GM23338 (cell line): ENCODE data around the gene C5orf24. TPM values are rescaled to one million over a fixed set of nuclear protein-coding genes. Genes with fewer than 3 reads are reported as not detected.

Experiments used
- ATAC-seq: fragments of 200-7000 bp; cut with Tn5 transposase; 3 replicates; pipeline ENCODE4 v1.9.1; 2020
- DNase-seq: peaks from one replicate; pipeline ENCODE4 v3.0.0-alpha.2; 2015; ENCODE audit warnings: low spot score
- H2AFZ ChIP-seq: fragments of 200-600 bp; sonication (generic); 2 replicates; pipeline ENCODE4 v1.8.0; 2016; ENCODE audit warnings: antibody characterized with exemption, mild to moderate bottlenecking, moderate library complexity
- H3F3A ChIP-seq: fragments of 200-600 bp; sonication (generic); replicated peaks from 2 replicates; pipeline ENCODE4 v1.8.0; 2017; ENCODE audit warnings: antibody characterized with exemption, mixed run types, low read depth
- H3K27ac ChIP-seq: fragments of 200-600 bp; sonication (generic); 2 replicates; pipeline ENCODE4 v1.6.1; 2016; ENCODE audit warnings: low read depth
- H3K27me3 ChIP-seq: fragments of 200-600 bp; sonication (generic); 2 replicates; pipeline ENCODE4 v1.8.0; 2016; ENCODE audit warnings: mild to moderate bottlenecking, mixed run types, moderate library complexity; ENCODE audit not compliant: insufficient read depth
- H3K36me3 ChIP-seq: fragments of 200-600 bp; sonication (generic); 2 replicates; pipeline ENCODE4 v1.8.0; 2016; ENCODE audit warnings: mild to moderate bottlenecking; ENCODE audit not compliant: insufficient read depth
- H3K4me1 ChIP-seq: fragments of 200-600 bp; sonication (generic); 2 replicates; pipeline ENCODE4 v1.8.0; 2016; ENCODE audit warnings: mild to moderate bottlenecking, moderate library complexity; ENCODE audit not compliant: insufficient read depth
- H3K4me2 ChIP-seq: fragments of 200-600 bp; sonication (generic); 2 replicates; pipeline ENCODE4 v1.7.1; 2017; ENCODE audit warnings: mixed run types
- H3K4me3 ChIP-seq: fragments of 200-600 bp; sonication (generic); 2 replicates; pipeline ENCODE4 v1.6.1; 2016; ENCODE audit warnings: mixed run types
- H3K79me2 ChIP-seq: fragments of 200-600 bp; sonication (generic); replicated peaks from 2 replicates; pipeline ENCODE4 v1.8.0; 2017; ENCODE audit warnings: mild to moderate bottlenecking; ENCODE audit not compliant: insufficient read depth
- H3K9me2 ChIP-seq: fragments of 200-600 bp; sonication (generic); 2 replicates; pipeline ENCODE4 v1.8.0; 2017; ENCODE audit not compliant: insufficient read depth
- H4K20me1 ChIP-seq: fragments of 200-600 bp; sonication (generic); replicated peaks from 2 replicates; pipeline ENCODE4 v1.8.0; 2017; ENCODE audit warnings: mild to moderate bottlenecking; ENCODE audit not compliant: insufficient read depth
- H3K27ac Mint-ChIP-seq: 2 replicates; pipeline ENCODE4 v1.8.0; 2020; ENCODE audit warnings: inconsistent platforms, mild to moderate bottlenecking, moderate library complexity, mixed read lengths
- H3K27me3 Mint-ChIP-seq: 3 replicates; pipeline ENCODE4 v1.8.0; 2022; ENCODE audit warnings: low read depth, mild to moderate bottlenecking, moderate library complexity, mixed read lengths, inconsistent platforms; ENCODE audit not compliant: insufficient read depth, poor library complexity
- H3K36me3 Mint-ChIP-seq: 3 replicates; pipeline ENCODE4 v1.8.0; 2021; ENCODE audit warnings: low read depth, mild to moderate bottlenecking, inconsistent platforms, moderate library complexity, mixed read lengths
- H3K4me1 Mint-ChIP-seq: 3 replicates; pipeline ENCODE4 v1.8.0; 2020; ENCODE audit warnings: mild to moderate bottlenecking, inconsistent platforms, mixed read lengths
- H3K4me3 Mint-ChIP-seq: 3 replicates; pipeline ENCODE4 v1.8.0; 2021; ENCODE audit warnings: moderate library complexity, mild to moderate bottlenecking, inconsistent platforms, mixed read lengths
- H3K9me3 Mint-ChIP-seq: 3 replicates; pipeline ENCODE4 v1.8.0; 2020; ENCODE audit warnings: moderate library complexity, mild to moderate bottlenecking, inconsistent platforms, mixed read lengths
- CREB1 ChIP-seq: fragments of 250-450 bp; sonication (Bioruptor Pico); IDR thresholded peaks from 2 replicates; pipeline ENCODE4 v1.5.0; 2020; ENCODE audit warnings: low read depth, mild to moderate bottlenecking, moderate library complexity
- EZH2 ChIP-seq: fragments of 200-600 bp; sonication (generic); IDR thresholded peaks from one replicate; pipeline ENCODE4 v1.8.0; 2017; ENCODE audit warnings: antibody characterized with exemption, mild to moderate bottlenecking, low read depth; ENCODE audit not compliant: unreplicated experiment
- EZH2phosphoT487 ChIP-seq: fragments of 200-600 bp; sonication (generic); IDR thresholded peaks from one replicate; pipeline ENCODE4 v1.8.1; 2018; ENCODE audit warnings: antibody characterized with exemption; ENCODE audit not compliant: unreplicated experiment
- JUNB ChIP-seq: IDR thresholded peaks from one replicate; pipeline ENCODE4 v1.6.1; 2016; ENCODE audit warnings: antibody characterized with exemption; ENCODE audit not compliant: unreplicated experiment
- NANOG ChIP-seq: IDR thresholded peaks from 2 replicates; pipeline ENCODE4 v1.6.1; 2016; ENCODE audit warnings: antibody characterized with exemption, borderline replicate concordance
- POLR2AphosphoS5 ChIP-seq: IDR thresholded peaks from 2 replicates; pipeline ENCODE4 v1.6.1; 2016; ENCODE audit warnings: antibody characterized with exemption, low read depth
- STAT1 ChIP-seq: IDR thresholded peaks from one replicate; pipeline ENCODE4 v1.6.1; 2016; ENCODE audit warnings: antibody characterized with exemption; ENCODE audit not compliant: unreplicated experiment
- ZNF114 ChIP-seq: fragments of 250-450 bp; sonication (Bioruptor Pico); IDR thresholded peaks from 2 replicates; pipeline ENCODE4 v1.5.0; 2020; ENCODE audit warnings: mild to moderate bottlenecking, moderate library complexity
- ZNF331 ChIP-seq: fragments of 250-450 bp; sonication (Bioruptor Pico); IDR thresholded peaks from 2 replicates; pipeline ENCODE4 v1.5.0; 2020; ENCODE audit warnings: low read depth, mild to moderate bottlenecking, moderate library complexity
- polyA plus RNA-seq: library from polyadenylated mRNA; unstranded; fragments of >200 nt; fragmentation: Nextera tagmentation; extraction: Ambion mirVana; gene quantifications from 2 replicates; pipeline ENCODE4 v1.2.1, GENCODE V29; 2016
- total RNA-seq: library from RNA; depleted of rRNA; stranded (reverse); fragments of >200 nt; shearing (Covaris generic); gene quantifications from 2 replicates; pipeline ENCODE4 v1.2.3, GENCODE V29; 2014
- TF ChIP-seq, protein P1 (sequence below), 2 experiments: fragments of 200-600 bp in 1 of 2; sonication (generic) in 1 of 2; conservative IDR thresholded peaks; 2 replicates each; pipeline versions ENCODE4 v1.5.1 to v1.6.1; 2016 to 2017; ENCODE audit warnings: antibody characterized with exemption in 2 of 2, low read depth in 2 of 2, mild to moderate bottlenecking in 2 of 2, moderate library complexity in 1 of 2
- TF ChIP-seq, protein P2 (sequence below): fragments of 250-450 bp; sonication (Bioruptor Pico); IDR thresholded peaks from 2 replicates; pipeline ENCODE4 v1.5.0; 2020; ENCODE audit warnings: mild to moderate bottlenecking, moderate library complexity
- TF ChIP-seq, protein P3 (sequence below): IDR thresholded peaks from one replicate; pipeline ENCODE4 v1.6.1; 2018; ENCODE audit warnings: antibody characterized with exemption; ENCODE audit not compliant: unreplicated experiment
- TF ChIP-seq, protein P4 (sequence below): IDR thresholded peaks from 2 replicates; pipeline ENCODE4 v1.6.1; 2016; ENCODE audit warnings: antibody characterized with exemption

C5orf24 gene
- total and polyA plus RNA-seq, 2 experiments from 2014 or later: 14.6 to 21.1 TPM

DNA sequence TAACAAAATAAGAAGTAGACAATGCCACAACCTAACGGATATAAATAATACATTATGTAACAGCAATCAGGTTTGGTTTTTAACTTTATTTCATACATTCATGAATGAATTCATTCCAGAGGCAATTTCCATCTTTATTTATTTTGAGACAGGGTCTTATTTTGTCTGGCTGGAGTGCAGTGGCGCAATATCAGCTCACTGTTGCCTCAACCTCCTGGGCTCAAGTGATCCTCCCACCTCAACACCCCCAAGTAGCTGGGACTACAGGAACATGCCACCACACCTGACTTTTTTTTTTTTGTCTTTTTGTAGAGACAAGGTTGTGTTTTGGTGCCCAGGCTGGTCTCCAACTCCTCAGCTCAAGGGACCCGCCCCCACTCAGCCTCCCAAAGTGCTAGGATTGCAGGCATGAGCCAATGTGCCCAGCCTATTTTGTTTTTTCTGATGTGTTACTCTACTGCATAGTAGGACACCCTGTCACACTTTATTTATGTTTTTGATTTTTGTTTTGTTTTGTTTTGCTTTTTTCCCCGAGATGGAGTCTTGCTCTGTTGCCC, 26.3 kb upstream of the C5orf24 start:
- TF ChIP-seq ZNF331 (no peak), POLR2AphosphoS5 (no peak), CREB1 (CRISPR knock-in tag) (no peak), EZH2 (no peak), STAT1 (no peak), EZH2phosphoT487 (no peak), JUNB (no peak), NANOG (no peak), ZNF114 (CRISPR knock-in tag) (no peak)
- TF ChIP-seq, protein P1, sequence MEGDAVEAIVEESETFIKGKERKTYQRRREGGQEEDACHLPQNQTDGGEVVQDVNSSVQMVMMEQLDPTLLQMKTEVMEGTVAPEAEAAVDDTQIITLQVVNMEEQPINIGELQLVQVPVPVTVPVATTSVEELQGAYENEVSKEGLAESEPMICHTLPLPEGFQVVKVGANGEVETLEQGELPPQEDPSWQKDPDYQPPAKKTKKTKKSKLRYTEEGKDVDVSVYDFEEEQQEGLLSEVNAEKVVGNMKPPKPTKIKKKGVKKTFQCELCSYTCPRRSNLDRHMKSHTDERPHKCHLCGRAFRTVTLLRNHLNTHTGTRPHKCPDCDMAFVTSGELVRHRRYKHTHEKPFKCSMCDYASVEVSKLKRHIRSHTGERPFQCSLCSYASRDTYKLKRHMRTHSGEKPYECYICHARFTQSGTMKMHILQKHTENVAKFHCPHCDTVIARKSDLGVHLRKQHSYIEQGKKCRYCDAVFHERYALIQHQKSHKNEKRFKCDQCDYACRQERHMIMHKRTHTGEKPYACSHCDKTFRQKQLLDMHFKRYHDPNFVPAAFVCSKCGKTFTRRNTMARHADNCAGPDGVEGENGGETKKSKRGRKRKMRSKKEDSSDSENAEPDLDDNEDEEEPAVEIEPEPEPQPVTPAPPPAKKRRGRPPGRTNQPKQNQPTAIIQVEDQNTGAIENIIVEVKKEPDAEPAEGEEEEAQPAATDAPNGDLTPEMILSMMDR (conservative IDR thresholded peaks at IDR 0.05; ENCODE audit: low read depth in 2 of 2): no peak
- TF ChIP-seq, protein P2, sequence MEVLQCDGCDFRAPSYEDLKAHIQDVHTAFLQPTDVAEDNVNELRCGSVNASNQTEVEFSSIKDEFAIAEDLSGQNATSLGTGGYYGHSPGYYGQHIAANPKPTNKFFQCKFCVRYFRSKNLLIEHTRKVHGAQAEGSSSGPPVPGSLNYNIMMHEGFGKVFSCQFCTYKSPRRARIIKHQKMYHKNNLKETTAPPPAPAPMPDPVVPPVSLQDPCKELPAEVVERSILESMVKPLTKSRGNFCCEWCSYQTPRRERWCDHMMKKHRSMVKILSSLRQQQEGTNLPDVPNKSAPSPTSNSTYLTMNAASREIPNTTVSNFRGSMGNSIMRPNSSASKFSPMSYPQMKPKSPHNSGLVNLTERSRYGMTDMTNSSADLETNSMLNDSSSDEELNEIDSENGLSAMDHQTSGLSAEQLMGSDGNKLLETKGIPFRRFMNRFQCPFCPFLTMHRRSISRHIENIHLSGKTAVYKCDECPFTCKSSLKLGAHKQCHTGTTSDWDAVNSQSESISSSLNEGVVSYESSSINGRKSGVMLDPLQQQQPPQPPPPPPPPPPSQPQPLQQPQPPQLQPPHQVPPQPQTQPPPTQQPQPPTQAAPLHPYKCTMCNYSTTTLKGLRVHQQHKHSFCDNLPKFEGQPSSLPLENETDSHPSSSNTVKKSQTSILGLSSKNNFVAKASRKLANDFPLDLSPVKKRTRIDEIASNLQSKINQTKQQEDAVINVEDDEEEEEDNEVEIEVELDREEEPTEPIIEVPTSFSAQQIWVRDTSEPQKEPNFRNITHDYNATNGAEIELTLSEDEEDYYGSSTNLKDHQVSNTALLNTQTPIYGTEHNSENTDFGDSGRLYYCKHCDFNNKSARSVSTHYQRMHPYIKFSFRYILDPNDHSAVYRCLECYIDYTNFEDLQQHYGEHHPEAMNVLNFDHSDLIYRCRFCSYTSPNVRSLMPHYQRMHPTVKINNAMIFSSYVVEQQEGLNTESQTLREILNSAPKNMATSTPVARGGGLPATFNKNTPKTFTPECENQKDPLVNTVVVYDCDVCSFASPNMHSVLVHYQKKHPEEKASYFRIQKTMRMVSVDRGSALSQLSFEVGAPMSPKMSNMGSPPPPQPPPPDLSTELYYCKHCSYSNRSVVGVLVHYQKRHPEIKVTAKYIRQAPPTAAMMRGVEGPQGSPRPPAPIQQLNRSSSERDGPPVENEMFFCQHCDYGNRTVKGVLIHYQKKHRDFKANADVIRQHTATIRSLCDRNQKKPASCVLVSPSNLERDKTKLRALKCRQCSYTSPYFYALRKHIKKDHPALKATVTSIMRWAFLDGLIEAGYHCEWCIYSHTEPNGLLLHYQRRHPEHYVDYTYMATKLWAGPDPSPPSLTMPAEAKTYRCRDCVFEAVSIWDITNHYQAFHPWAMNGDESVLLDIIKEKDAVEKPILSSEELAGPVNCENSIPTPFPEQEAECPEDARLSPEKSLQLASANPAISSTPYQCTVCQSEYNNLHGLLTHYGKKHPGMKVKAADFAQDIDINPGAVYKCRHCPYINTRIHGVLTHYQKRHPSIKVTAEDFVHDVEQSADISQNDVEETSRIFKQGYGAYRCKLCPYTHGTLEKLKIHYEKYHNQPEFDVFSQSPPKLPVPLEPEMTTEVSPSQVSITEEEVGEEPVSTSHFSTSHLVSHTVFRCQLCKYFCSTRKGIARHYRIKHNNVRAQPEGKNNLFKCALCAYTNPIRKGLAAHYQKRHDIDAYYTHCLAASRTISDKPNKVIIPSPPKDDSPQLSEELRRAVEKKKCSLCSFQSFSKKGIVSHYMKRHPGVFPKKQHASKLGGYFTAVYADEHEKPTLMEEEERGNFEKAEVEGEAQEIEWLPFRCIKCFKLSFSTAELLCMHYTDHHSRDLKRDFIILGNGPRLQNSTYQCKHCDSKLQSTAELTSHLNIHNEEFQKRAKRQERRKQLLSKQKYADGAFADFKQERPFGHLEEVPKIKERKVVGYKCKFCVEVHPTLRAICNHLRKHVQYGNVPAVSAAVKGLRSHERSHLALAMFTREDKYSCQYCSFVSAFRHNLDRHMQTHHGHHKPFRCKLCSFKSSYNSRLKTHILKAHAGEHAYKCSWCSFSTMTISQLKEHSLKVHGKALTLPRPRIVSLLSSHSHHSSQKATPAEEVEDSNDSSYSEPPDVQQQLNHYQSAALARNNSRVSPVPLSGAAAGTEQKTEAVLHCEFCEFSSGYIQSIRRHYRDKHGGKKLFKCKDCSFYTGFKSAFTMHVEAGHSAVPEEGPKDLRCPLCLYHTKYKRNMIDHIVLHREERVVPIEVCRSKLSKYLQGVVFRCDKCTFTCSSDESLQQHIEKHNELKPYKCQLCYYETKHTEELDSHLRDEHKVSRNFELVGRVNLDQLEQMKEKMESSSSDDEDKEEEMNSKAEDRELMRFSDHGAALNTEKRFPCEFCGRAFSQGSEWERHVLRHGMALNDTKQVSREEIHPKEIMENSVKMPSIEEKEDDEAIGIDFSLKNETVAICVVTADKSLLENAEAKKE: no peak
- TF ChIP-seq, protein P3, sequence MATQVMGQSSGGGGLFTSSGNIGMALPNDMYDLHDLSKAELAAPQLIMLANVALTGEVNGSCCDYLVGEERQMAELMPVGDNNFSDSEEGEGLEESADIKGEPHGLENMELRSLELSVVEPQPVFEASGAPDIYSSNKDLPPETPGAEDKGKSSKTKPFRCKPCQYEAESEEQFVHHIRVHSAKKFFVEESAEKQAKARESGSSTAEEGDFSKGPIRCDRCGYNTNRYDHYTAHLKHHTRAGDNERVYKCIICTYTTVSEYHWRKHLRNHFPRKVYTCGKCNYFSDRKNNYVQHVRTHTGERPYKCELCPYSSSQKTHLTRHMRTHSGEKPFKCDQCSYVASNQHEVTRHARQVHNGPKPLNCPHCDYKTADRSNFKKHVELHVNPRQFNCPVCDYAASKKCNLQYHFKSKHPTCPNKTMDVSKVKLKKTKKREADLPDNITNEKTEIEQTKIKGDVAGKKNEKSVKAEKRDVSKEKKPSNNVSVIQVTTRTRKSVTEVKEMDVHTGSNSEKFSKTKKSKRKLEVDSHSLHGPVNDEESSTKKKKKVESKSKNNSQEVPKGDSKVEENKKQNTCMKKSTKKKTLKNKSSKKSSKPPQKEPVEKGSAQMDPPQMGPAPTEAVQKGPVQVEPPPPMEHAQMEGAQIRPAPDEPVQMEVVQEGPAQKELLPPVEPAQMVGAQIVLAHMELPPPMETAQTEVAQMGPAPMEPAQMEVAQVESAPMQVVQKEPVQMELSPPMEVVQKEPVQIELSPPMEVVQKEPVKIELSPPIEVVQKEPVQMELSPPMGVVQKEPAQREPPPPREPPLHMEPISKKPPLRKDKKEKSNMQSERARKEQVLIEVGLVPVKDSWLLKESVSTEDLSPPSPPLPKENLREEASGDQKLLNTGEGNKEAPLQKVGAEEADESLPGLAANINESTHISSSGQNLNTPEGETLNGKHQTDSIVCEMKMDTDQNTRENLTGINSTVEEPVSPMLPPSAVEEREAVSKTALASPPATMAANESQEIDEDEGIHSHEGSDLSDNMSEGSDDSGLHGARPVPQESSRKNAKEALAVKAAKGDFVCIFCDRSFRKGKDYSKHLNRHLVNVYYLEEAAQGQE: no peak
- TF ChIP-seq, protein P4, sequence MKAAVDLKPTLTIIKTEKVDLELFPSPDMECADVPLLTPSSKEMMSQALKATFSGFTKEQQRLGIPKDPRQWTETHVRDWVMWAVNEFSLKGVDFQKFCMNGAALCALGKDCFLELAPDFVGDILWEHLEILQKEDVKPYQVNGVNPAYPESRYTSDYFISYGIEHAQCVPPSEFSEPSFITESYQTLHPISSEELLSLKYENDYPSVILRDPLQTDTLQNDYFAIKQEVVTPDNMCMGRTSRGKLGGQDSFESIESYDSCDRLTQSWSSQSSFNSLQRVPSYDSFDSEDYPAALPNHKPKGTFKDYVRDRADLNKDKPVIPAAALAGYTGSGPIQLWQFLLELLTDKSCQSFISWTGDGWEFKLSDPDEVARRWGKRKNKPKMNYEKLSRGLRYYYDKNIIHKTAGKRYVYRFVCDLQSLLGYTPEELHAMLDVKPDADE: no peak
- Mint-ChIP-seq H3K27me3 (no peaks in the 10 kb centered on the region), H3K4me1 (no peaks in the 10 kb centered on the region), H3K36me3 (peaks cover 86% of the 10 kb centered on the region), H3K9me3 (no peaks in the 10 kb centered on the region), H3K27ac (no peak overlapping the region), H3K4me3 (no peak overlapping the region)
- DNase-seq (no peak), ATAC-seq (no peak)
- Histone ChIP-seq H3K27me3 (no peaks in the 10 kb centered on the region), H3K9me2 (no peaks in the 10 kb centered on the region), H2AFZ (no peak overlapping the region), H3K4me3 (no peak overlapping the region), H3K79me2 (no peaks in the 10 kb centered on the region), H3K36me3 (peaks cover 59% of the 10 kb centered on the region), H3F3A (peaks cover 6% of the 10 kb centered on the region; the same call in 1 of the 2 replicates), H3K4me2 (no peak overlapping the region), H4K20me1 (0 out of 2 replicates have a peak, but pooled peaks cover 19% of the 10 kb centered on the region), H3K4me1 (no peaks in the 10 kb centered on the region), H3K27ac (no peak overlapping the region)
